IgD-negative memory B cell (primary cell): ENCODE data around the gene WWC1. TPM values are rescaled to one million over a fixed set of nuclear protein-coding genes. Genes with fewer than 3 reads are reported as not detected.

Experiments
- H3K27ac Mint-ChIP-seq, 3 donors: one replicate each; pipeline ENCODE4 v1.8.0; 2020 to 2022; ENCODE audit warnings: mild to moderate bottlenecking in 3 of 3, mixed read lengths in 3 of 3, moderate library complexity in 1 of 3
- H3K27me3 Mint-ChIP-seq: one replicate; pipeline ENCODE4 v1.8.0; 2021; ENCODE audit warnings: mixed read lengths
- H3K36me3 Mint-ChIP-seq: one replicate; pipeline ENCODE4 v1.8.0; 2020; ENCODE audit warnings: mild to moderate bottlenecking, mixed read lengths
- H3K4me1 Mint-ChIP-seq, 3 donors: one replicate each; pipeline ENCODE4 v1.8.0; 2020 to 2022; ENCODE audit warnings: mixed read lengths in 3 of 3, mild to moderate bottlenecking in 1 of 3
- H3K4me3 Mint-ChIP-seq, 4 donors: one replicate each; pipeline ENCODE4 v1.8.0; 2020 to 2022; ENCODE audit warnings: mild to moderate bottlenecking in 4 of 4, mixed read lengths in 4 of 4, moderate library complexity in 3 of 4
- H3K9me3 Mint-ChIP-seq, 3 donors: one replicate each; pipeline ENCODE4 v1.8.0; 2020 to 2021; ENCODE audit warnings: mixed read lengths in 3 of 3, mild to moderate bottlenecking in 1 of 3
- polyA plus RNA-seq: library from polyadenylated mRNA; unstranded; fragments of 300-500 nt; fragmentation: Illumina TruSeq; gene quantifications from one replicate; pipeline ENCODE4 v1.2.3, GENCODE V29; 2021

Gene WWC1
- polyA plus RNA-seq, 1 donor from 2014 or later = 0.09 TPM

DNA sequence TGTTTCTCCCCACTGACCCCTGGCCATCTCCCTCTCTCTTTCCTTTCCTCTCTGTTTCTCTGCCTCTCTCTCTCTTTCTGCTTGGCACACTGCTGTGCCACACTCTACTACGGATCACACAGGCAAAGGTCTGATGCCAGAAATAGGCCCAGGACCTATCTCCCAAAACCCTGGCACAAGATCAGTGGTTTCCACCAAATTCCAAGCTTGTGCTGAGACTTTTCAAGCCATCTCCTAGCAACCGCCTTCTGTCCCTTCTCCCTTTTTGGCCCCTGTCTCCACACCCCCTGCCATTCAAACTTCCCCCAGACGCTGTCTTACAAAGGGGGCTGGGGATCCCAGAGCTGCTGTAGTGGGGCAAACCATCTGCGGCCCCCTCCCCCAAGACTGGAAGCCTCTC is 156.4 kb downstream of the WWC1 start:
- Mint-ChIP-seq H3K27ac (no peak overlapping the region), H3K9me3 (no peaks in the 10 kb centered on the region), H3K27me3 (peaks cover 2% of the 10 kb centered on the region), H3K36me3 (peaks cover 2% of the 10 kb centered on the region), H3K4me3 (no peak overlapping the region), H3K4me1 (no peaks in the 10 kb centered on the region)

DNA sequence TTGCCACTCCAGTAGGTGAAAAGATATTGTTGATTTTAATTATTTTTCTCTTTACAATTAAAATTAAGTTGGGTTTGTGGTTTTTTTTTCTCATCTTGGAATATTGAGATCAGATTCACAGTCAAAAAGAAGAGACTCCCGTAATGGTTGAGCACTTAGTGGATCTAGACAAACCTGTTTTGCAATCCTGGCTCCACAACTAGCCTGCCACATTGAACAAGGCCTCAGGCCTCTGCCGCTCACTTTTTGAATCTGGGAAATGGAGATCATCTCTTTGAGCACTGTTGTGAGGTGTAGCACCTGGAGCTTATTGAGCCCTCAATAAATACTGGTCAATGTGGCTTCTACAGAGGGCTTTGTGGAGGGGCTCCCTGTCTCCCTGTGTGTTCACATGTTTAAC is 157.7 kb downstream of the WWC1 start:
- H3K27ac Mint-ChIP-seq = no peak overlapping the region
- no peaks in the 10 kb centered on the region for H3K4me1 Mint-ChIP-seq
- H3K9me3 Mint-ChIP-seq = no peaks in the 10 kb centered on the region
- H3K27me3 Mint-ChIP-seq = peaks cover 2% of the 10 kb centered on the region
- no peaks in the 10 kb centered on the region for H3K36me3 Mint-ChIP-seq
- H3K4me3 Mint-ChIP-seq = no peak overlapping the region

DNA sequence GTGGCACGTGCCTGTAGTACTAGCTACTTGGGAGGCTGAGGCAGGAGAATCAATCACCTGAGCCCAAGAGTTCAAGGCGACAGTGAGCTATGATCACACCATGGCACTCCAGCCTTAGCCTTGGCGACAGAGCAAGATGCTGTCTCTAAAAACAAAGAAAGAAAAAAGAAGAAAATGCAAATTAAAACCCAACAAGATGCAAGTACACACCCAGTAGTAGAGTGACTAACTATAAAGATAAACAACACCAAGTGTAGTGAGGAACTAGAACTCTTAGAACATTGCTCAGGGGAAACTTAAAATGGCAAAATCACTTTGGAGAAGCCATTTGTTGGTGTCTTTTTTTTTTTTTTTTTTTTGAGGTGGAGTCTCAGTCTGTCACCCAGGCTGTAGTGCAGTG is 160.1 kb downstream of the WWC1 start:
- Mint-ChIP-seq H3K9me3 (no peaks in the 10 kb centered on the region), H3K4me3 (no peak overlapping the region), H3K27me3 (peaks cover 2% of the 10 kb centered on the region), H3K27ac (no peak overlapping the region), H3K4me1 (no peaks in the 10 kb centered on the region), H3K36me3 (no peaks in the 10 kb centered on the region)

DNA sequence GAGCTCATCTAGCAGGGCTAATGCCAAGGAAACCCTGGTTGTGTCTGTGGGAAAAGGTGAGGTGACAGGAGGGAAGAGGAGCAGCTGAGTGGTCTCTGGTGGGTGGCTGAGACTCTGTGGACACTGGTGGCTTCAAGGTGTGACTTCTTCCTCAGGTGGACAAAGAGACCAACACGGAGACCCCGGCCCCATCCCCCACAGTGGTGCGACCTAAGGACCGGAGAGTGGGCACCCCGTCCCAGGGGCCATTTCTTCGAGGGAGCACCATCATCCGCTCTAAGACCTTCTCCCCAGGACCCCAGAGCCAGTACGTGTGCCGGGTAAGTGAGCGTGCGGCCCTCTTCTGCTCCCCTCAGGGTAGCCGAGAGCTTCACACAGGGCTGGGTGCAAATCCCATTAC is 163.8 kb downstream of the WWC1 start:
- Mint-ChIP-seq H3K36me3 (peaks cover 5% of the 10 kb centered on the region), H3K4me3 (no peak overlapping the region), H3K4me1 (no peaks in the 10 kb centered on the region), H3K27me3 (peaks cover 2% of the 10 kb centered on the region), H3K9me3 (no peaks in the 10 kb centered on the region), H3K27ac (no peak overlapping the region)

DNA sequence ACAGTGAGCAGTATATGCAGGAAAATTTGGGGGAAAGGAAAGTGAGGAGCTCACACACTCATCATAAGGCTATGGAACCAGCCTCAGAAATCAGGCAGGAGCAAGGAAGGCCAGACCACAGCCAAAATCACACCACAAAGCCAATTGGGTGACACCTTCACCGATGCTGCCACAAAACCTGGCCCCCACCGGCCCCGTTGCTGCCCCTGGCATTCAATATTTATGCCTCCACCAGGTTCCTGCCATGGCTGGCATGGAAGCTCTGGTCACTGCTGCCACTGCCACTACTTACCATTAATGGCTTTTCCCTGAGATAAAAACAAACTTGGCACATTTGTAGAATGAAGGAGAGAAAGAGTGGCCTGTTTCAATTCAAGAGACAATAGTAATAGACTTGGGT is 166.1 kb downstream of the WWC1 start:
- Mint-ChIP-seq H3K36me3 (peaks cover 5% of the 10 kb centered on the region), H3K9me3 (no peaks in the 10 kb centered on the region), H3K27ac (no peak overlapping the region), H3K27me3 (no peaks in the 10 kb centered on the region), H3K4me3 (no peak overlapping the region), H3K4me1 (no peaks in the 10 kb centered on the region)

DNA sequence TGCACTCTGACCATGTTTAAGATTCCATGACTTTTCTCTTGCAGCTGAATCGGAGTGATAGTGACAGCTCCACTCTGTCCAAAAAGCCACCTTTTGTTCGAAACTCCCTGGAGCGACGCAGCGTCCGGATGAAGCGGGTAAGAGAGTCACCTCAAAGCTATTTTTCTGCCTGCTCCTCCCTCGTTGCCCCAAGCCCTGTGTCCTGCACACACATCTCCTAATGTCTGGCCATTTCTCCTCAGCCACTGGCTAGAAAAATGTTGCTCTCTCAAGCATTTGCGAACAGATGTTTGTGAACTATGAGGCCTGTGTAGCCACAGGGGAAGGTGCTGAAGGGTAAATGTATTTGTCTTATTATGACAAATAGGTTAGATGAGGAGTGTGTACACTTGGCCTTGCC is 169.2 kb downstream of the WWC1 start:
- Mint-ChIP-seq H3K4me1 (no peaks in the 10 kb centered on the region), H3K27me3 (no peaks in the 10 kb centered on the region), H3K36me3 (peaks cover 5% of the 10 kb centered on the region), H3K9me3 (no peaks in the 10 kb centered on the region), H3K27ac (no peak overlapping the region), H3K4me3 (no peak overlapping the region)

DNA sequence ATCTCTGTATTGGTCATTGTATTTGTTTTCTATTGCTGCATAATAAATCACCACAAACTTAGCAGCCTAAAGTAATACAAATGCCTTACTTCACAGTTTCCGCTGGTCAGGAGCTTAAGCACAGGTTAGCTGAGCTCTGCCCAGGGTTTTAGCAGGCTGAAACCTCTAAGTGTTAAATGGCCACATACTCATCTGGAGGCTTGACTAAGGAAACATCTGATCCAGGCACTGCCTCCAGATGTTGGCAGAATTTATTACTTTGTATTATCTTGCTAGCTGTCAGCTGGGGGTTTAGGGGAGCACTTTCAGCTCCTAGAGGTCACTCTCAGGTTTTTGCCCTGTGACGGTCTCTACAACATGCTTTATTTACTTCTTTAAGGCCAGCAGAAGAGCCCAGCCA is 171.6 kb downstream of the WWC1 start:
- no peak overlapping the region for H3K4me3 Mint-ChIP-seq
- peaks cover 2% of the 10 kb centered on the region for H3K36me3 Mint-ChIP-seq
- H3K27ac Mint-ChIP-seq = no peak overlapping the region
- H3K27me3 Mint-ChIP-seq = no peaks in the 10 kb centered on the region
- H3K4me1 Mint-ChIP-seq = no peaks in the 10 kb centered on the region
- H3K9me3 Mint-ChIP-seq = no peaks in the 10 kb centered on the region

DNA sequence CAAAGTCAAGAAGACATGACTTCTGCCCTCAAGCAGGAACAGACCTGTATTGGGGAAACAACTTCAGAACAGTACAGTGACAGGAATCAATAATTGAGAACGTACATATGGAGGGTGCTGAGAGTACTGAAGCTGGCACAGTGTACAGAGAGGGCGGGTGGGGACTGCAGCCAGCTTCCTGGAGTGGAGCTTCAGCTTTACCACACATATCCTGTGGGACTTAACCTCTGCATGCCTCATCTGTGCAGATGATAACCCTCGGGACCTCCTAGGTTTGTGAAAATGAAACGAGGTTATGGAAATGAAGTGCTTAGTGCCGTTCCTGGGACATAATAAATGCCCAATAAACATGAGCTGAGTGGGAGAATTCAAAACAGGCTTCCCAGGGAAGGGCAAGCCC is 172.8 kb downstream of the WWC1 start:
- H3K4me1 Mint-ChIP-seq = no peaks in the 10 kb centered on the region
- H3K27ac Mint-ChIP-seq = no peak overlapping the region
- H3K9me3 Mint-ChIP-seq = no peaks in the 10 kb centered on the region
- H3K27me3 Mint-ChIP-seq = no peaks in the 10 kb centered on the region
- peak overlapping the region in 1 of 4 donors; percentile 60 for H3K4me3 Mint-ChIP-seq
- peaks cover 2% of the 10 kb centered on the region for H3K36me3 Mint-ChIP-seq

DNA sequence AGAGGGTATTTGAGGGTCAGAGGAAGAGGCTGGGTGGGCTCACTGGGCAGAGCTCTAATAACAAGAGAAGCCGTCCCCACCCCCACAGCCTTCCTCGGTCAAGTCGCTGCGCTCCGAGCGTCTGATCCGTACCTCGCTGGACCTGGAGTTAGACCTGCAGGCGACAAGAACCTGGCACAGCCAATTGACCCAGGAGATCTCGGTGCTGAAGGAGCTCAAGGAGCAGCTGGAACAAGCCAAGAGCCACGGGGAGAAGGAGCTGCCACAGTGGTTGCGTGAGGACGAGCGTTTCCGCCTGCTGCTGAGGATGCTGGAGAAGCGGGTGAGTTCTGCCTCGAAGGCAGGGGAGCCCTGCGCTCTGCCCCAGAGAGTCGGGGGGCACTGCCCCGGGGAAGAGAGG is 173.2 kb downstream of the WWC1 start:
- Mint-ChIP-seq H3K27ac (no peak overlapping the region), H3K27me3 (no peaks in the 10 kb centered on the region), H3K36me3 (peaks cover 2% of the 10 kb centered on the region), H3K4me1 (no peaks in the 10 kb centered on the region), H3K9me3 (no peaks in the 10 kb centered on the region), H3K4me3 (no peak overlapping the region)

DNA sequence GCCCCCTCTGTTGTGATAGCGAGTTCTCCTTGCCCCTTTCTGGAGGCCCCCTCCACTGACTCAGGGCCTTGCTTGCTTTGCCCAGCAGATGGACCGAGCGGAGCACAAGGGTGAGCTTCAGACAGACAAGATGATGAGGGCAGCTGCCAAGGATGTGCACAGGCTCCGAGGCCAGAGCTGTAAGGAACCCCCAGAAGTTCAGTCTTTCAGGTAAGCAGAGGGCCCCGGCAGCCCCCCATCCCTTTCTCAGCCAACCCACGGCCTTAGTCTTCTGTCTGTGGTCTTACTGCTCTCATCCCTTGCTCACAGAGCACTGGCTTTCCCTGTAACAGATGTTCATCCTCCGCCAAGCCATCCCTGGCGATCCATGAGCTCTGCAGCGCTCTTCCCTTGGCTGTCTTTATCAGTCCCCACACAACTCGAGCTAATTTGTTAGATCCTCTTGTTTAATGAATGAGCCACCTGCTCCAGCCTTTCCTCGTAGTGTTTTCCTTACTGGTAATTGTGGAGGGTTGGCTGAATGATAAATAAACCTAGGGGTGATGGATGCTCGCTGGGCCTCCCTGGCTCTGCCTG is 176.4 kb downstream of the WWC1 start:
- H3K4me3 Mint-ChIP-seq = no peak overlapping the region
- no peak overlapping the region for H3K27ac Mint-ChIP-seq
- no peaks in the 10 kb centered on the region for H3K9me3 Mint-ChIP-seq
- H3K27me3 Mint-ChIP-seq = no peaks in the 10 kb centered on the region
- H3K36me3 Mint-ChIP-seq = peaks cover 2% of the 10 kb centered on the region
- H3K4me1 Mint-ChIP-seq = no peaks in the 10 kb centered on the region

DNA sequence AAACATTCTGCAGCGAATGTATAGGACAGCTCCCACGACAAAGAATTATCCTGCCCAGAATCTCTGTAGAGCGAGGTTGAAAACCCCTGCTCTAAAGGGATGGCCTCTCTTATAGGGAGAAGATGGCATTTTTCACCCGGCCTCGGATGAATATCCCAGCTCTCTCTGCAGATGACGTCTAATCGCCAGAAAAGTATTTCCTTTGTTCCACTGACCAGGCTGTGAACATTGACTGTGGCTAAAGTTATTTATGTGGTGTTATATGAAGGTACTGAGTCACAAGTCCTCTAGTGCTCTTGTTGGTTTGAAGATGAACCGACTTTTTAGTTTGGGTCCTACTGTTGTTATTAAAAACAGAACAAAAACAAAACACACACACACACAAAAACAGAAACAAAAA is 177.4 kb downstream of the WWC1 start:
- Mint-ChIP-seq H3K27me3 (no peaks in the 10 kb centered on the region), H3K36me3 (peaks cover 2% of the 10 kb centered on the region), H3K4me1 (no peaks in the 10 kb centered on the region), H3K4me3 (no peak overlapping the region), H3K9me3 (no peaks in the 10 kb centered on the region), H3K27ac (no peak overlapping the region)

DNA sequence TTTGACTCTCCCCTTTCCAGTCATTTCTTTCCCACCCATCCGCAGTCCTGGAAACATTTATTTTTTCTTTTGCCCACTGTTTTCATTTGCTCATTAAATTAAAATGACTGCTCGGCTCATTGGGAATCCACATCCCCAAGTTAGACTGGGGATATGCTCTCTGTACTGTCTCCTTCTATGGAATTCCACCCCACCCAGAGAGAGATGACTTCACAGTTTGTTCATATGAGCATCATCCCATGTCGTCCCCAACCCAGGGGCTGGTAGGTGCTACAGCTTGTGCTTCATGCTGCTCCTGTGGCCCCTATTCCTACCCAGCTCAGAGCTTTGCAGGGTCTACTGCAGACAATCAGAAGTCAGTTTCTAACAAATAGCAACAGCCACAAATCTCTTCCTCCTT is 178.4 kb downstream of the WWC1 start:
- Mint-ChIP-seq H3K27ac (no peak overlapping the region), H3K27me3 (no peaks in the 10 kb centered on the region), H3K4me3 (no peak overlapping the region), H3K36me3 (peaks cover 2% of the 10 kb centered on the region), H3K4me1 (no peaks in the 10 kb centered on the region), H3K9me3 (no peaks in the 10 kb centered on the region)

DNA sequence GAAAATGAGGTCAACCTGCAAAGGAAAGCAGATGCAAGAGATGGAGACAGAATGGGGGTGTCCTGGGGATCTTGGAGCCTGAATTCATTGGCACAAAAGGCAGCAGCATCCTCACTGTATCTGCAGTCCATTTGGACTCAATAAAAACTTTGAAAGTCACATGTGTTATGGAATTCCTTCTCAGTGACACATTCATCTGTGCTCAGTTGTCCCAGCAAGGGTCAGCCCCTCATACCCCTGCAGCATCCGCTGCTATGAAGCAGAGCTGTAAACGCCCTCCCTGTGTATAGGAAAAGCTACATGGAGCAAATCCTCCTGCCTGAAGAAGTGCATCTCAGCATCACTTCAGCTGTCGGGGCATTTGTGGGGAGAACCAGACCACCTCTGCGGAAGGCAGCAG is 180.3 kb downstream of the WWC1 start:
- Mint-ChIP-seq H3K9me3 (no peaks in the 10 kb centered on the region), H3K4me3 (no peak overlapping the region), H3K27me3 (no peaks in the 10 kb centered on the region), H3K27ac (no peak overlapping the region), H3K36me3 (peaks cover 2% of the 10 kb centered on the region), H3K4me1 (no peaks in the 10 kb centered on the region)

DNA sequence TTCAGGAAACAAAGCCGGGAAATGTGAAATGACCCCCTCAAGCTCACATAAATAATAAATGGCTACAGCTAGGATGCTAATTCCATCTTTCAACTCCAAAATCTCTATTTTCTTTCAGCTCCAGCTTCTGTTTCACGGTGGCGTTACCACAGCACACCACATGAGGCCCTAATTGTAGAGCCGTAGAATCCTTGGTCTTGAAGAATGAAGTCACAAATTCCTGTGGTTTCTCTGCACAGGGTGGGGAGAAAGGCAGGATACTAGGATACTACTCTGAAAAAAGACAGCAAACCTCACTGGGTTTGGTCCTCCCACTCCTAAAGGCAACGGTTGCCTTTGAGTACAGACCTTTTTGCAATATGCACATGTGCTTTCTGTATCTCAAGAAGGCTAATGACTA is 180.9 kb downstream of the WWC1 start:
- no peaks in the 10 kb centered on the region for H3K4me1 Mint-ChIP-seq
- peaks cover 2% of the 10 kb centered on the region for H3K36me3 Mint-ChIP-seq
- no peak overlapping the region for H3K4me3 Mint-ChIP-seq
- H3K9me3 Mint-ChIP-seq = no peaks in the 10 kb centered on the region
- H3K27ac Mint-ChIP-seq = no peak overlapping the region
- no peaks in the 10 kb centered on the region for H3K27me3 Mint-ChIP-seq

DNA sequence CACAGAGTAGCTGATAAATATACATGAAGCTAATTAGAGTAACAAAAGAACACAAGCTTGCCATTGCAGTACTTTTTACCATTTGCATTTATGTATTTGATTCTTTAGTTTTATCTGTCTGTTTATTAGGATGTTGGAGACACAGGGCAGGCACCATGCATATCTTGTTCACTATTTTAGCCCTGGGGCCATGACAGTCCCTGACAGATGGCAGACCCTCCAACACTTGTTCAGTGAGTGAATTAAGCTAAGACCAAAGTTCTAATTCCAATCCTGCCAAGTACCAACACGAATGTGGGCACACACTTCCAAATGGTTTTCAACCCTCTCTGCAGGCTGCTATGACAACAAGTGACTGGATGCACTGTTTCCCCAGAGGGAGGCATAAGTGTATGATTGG is 182.9 kb downstream of the WWC1 start:
- no peak overlapping the region for H3K27ac Mint-ChIP-seq
- no peaks in the 10 kb centered on the region for H3K9me3 Mint-ChIP-seq

DNA sequence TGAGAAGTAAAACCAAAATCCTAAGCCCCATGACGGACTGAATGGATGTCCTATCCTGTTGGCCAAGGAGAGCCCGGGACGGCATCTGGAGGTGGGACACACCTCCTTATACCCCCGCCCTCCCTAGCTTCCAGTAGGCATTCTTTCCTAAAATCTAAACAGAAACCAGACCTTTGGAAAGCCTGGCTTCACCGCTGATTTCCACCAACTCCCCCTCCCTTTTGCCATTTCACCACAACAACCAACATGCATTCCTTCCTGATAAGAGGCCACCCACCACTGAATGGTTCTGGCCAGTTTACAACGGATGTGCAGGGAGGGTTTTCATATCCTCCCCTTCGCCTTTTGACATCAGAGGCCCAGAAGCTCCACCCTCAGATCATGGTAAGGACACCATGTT is 185.6 kb downstream of the WWC1 start:
- Mint-ChIP-seq H3K27ac (no peak overlapping the region), H3K27me3 (no peaks in the 10 kb centered on the region), H3K9me3 (no peaks in the 10 kb centered on the region), H3K4me1 (peaks cover 3 to 13% (median 10%) of the 10 kb centered on the region in 3 donors), H3K4me3 (no peak overlapping the region), H3K36me3 (no peaks in the 10 kb centered on the region)

More for the DNA sequence above, 182.9 kb downstream of the WWC1 start:
- peaks cover 0 to 2% (median 0%) of the 10 kb centered on the region in 3 donors for H3K4me1 Mint-ChIP-seq
- H3K4me3 Mint-ChIP-seq = no peak overlapping the region
- H3K27me3 Mint-ChIP-seq = no peaks in the 10 kb centered on the region
- no peaks in the 10 kb centered on the region for H3K36me3 Mint-ChIP-seq

DNA sequence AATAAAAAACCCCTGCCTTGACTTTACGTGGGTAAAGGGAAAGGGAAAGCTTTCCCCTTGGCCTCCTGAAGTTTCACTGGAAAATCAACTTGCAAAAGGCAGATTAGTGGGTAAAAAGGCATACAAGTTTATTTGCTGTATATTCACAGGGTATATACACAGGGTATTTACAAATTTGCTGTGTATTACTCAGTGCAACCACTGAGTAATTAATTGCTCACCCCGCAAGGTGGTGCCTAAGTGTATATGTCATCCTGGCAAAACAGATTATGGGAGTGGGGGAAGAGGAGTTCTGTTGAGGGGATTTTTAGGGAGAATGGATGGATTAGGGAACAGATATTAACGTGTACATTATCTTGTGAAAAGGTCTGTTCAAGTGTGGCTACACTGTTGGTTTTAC is 187.7 kb downstream of the WWC1 start:
- Mint-ChIP-seq H3K4me1 (peaks cover 3 to 13% (median 10%) of the 10 kb centered on the region in 3 donors), H3K4me3 (peak overlapping the region in 2 of 4 donors; percentile 0 to 4), H3K27ac (no peak overlapping the region), H3K9me3 (no peaks in the 10 kb centered on the region), H3K27me3 (no peaks in the 10 kb centered on the region), H3K36me3 (no peaks in the 10 kb centered on the region)
